HG03159 (cell line): ENCODE results near the gene BCCIP.
A peak's percentile ranks its signal among the peaks of the same experiment; 100 is the strongest.

Experiments
- ATAC-seq: cut with Tn5 transposase; IDR thresholded peaks from one replicate; pipeline ENCODE4 v1.9.1; 2021; ENCODE audit warnings: mild to moderate bottlenecking, moderate library complexity; ENCODE audit not compliant: unreplicated experiment

BCCIP gene

DNA sequence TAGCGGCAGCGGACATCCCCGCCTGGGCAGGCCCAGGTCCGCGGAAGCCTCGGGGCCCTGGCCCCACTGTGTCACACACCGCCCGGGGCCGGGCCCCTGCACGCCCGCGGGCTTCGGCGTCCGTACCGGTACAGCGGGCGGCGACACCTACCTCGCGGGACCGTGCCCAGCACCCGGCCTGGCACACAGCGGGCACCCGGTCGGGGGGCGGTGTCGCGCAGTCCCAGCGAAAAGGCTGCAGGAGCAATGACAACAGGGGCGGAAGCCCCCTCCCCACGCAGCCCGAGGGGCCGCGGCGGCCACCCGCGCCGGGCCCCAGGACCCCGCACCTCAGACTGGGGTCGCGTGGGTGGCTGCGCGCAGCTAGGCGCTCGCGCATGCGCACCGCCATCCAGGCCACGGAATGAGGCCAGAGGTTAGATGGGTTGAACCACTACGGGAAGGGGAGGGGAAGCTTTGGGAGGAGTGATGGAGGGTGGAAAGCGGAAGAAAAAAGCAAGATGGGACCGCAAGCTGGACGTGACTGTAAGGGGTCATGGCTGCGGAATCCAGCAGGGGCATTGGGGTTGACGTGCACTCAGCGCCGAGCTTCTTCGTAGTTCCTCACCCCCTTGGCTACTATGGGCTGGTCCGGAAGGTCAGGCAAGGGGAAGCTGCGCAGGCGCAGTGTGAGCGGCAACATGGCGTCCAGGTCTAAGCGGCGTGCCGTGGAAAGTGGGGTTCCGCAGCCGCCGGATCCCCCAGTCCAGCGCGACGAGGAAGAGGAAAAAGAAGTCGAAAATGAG lies at the start of gene BCCIP, which contains the start of gene UROS:
Gene BCCIP, plus strand, starts transcription at position 669 of the 785 bp plus-strand sequence. Its CDS starts 12 bp downstream, at position 681.
Gene UROS, minus strand, starts transcription at position 381 of the 785 bp plus-strand sequence. CDS start 6,759 bp downstream, outside the sequence.
- ATAC-seq = peak; percentile 80

DNA sequence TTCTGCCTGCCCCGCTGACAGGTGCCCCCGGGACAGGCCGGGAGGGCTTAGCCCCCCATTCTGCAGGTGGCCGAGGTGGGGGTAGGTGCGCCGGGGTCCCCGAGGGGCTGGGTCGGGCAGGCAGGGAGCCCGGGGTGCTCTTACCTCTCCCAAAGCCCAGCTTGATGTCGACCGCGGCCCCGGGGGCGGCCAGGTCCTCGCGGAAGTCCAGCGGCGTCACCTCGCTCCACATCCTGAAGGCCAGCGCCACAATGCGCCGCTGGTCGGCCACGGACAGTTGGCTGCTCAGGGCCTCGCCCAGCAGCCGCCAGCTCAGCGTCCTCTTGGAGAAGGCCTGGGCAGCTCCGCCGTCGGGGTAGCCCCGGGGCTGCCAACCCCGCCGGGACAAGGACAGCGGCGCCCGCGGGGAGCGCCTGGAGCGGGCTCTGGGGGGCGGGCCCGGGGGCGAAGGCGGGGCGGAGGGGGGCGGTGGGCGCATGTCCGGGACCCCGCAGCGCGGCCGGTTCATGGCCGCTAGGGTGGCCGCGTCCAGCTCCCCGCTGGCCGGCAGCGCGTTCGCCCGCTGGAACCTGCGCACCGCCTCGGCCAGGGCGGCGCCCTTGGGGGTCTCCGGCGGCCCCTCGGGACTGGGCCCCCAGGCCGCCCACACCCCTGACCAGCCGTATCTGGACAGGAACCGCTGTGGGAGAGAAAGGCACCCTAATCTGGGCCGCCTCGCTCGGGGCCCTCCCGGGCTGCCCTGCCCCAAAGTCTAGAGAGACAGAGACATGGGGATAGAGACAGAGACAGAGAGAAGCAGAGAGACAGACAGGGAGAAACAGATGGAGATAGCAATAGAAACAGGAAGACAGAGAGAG lies 49.4 kb upstream of the BCCIP start:
- ATAC-seq = no peak

- ATAC-seq = no peak
Measured at GRCh38 chr10:125774581-125775191, 48.7 kb upstream of the BCCIP start.

- no peak for ATAC-seq
Measured at GRCh38 chr10:125775491-125776106, 47.7 kb upstream of the BCCIP start, which contains the start of gene MMP21. Gene MMP21, minus strand, starts transcription at chr10:125775821. Its CDS starts 0 bp downstream, at chr10:125775821.

DNA sequence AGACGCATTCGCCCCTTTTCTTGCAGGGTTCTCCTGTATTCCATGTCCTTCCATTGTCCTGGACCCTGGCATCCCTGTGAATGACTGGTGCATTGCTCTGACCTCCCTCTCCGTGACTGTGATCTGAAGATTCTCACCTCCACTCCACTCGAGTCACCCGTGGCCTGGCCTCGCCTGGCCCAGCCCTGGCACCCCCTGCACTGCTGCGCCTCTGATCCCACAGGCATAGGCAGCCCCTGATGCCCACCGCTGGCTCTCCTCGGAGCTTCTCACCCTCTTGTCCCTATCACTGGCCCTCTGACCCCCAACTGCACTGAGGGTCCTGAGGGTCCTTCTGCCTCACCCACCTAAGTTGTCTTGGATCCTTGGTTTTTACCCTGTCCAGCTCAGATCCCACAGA lies 45.5 kb upstream of the BCCIP start:
- no peak for ATAC-seq

DNA sequence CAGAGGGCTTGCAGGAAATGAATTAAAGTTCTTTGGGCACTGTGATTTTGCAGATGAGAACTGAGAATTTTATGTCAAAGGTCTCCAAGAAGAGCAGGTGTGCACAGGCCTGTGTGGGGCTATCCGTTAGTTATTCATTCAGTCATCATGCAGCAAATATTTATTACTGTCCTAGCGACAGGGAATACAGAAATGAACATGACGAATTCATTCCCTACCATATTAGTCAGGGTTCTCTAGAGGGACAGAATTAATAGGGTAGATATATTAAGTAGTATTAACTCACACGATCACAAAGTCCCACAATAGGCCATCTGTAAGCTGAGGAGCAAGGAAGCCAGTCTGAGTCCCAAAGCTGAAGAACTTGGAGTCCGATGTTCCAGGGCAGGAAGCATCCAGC lies 44.8 kb upstream of the BCCIP start:
- ATAC-seq = no peak

- ATAC-seq = no peak
Measured at GRCh38 chr10:125779403-125780327, 43.7 kb upstream of the BCCIP start.

- no peak for ATAC-seq
Measured at GRCh38 chr10:125781374-125781773, 42.0 kb upstream of the BCCIP start.

DNA sequence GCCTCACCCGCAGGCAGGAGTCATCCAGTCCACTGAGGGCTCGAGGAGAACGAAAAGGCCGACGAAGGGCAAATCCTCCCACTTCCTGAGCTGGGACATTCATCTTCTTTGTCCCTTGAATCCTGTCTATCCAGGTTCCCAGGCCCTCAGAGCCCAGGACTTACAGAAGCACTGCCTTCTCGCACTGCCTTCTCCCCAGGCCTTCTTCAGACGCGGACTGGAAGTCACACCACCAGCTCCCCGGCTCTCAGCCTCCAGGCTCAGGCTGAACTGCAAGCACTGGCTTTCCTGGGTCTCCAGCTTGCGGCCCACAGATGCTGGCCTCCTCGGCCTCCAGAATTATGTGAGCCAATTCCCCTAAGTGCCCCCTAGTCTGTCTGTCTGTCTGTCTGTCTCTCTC lies 41.3 kb upstream of the BCCIP start:
- no peak for ATAC-seq

DNA sequence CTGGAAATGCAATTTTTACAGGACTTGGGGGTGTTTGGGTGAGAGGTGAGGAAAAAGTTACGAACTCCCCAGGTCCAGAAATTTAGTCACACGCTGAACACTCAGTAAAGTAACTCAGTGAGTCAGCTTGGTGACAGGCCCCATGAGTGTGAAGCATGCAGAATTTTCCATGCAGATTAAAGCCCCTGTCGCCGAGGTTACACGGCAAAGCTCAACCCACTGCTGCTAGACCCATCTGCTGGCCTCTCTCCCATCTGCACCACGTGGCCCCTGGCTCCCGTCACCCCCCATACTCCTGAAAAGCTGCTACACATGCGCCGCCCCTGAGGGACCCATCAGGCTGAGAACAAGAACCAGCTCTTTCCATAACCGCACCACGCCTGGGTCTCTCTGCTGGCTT lies 40.7 kb upstream of the BCCIP start:
- ATAC-seq = no peak

DNA sequence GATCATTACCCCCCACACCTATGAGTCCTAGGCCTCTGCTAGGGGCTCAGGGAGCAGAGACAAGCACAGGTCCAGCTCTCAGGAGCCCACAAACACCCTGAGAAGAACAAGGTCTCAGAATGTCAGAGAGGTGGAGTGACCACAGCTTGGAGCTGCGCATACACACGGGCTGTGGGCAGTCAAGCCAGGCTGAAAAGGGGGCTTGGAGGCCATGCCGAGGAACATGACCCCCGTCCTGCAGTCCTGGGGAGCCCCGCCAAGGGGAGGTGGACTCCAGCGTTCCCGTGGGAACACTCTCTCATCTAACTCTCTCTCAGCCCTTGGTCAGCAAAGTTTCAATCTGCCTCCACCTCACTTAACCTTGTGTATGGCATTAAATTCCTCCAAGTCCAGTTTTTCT lies 39.9 kb upstream of the BCCIP start:
- ATAC-seq = no peak

- ATAC-seq = peak; percentile 84
Measured at GRCh38 chr10:125783957-125784356, 39.4 kb upstream of the BCCIP start.

GRCh38 chr10:125785791-125786190 lies 37.6 kb upstream of the BCCIP start:
- ATAC-seq = no peak

- ATAC-seq = no peak
Measured at GRCh38 chr10:125788156-125789034, 35.0 kb upstream of the BCCIP start.

DNA sequence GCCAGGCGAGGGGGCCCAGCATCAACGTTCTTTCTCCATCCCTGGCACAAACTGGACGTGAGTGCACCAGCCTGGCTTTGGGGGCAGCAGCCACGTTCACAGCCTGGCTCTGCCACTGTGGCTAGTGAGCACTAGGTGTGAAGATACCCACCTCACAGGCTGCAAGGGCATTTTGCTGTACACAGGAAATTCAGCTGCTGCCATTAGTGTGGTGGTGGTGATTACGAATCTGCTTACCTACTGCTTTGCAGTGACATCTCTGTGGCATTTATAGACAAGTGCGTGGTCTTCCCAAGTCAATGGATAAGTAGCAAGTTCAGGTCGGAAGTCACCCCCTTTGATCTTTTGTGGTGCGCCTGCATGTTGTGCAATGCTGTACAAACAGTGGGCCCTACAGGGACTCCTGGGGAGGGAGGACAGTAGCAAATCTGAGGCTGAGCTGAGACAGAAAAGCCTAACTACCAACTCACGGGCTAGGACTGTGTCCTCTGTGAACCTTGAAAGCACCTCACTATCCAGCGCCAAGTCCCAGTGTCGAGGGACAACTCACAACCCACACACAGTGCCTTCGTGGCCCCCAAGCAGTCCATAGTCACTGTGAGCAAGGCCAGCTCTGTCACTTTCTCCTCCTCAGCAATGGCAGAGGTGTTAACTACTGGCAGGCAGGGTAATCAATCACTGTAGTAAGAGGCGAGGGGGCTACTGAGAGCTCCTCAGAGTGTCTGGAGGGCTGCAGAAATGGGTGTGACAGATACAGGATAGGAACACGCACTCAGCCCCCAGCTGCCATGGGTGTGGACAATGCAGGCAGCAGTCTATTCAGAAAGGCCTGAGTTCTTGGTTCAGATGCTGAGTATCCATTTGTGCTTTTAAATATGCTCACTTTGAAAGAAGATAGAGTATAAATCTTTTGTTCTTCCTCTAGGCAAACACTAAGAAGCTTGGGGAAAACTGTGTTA lies 30.7 kb upstream of the BCCIP start:
- no peak for ATAC-seq

- ATAC-seq = no peak
Measured at GRCh38 chr10:125795128-125795527, 28.2 kb upstream of the BCCIP start.

DNA sequence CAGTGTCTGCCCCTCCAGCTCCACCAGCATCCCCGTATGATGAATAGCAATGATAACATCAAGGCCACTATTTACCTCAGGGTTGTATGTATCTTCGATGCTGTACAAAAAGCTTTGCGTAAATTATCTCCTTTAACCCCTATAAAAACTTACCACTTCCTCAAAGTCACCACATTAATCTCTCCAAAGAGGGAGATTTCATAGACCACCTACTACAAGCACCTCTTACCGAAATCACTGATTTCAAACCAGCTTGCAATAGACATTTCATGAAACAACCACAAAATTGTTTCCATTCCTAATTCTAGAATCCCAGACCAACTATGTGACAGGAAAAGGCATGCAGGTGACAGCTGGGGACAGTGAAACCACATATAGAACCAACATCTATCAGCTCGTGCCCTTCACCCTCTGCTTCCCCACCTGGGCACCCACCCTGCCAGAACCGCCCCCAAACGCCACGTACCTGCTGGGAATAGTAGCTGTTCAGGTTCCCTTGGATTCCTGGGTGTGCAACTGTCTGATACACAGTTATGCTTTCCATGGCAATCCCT lies 27.6 kb upstream of the BCCIP start:
- ATAC-seq = no peak
